NCI-H345 treated with DMSO at 0.1 percent for 48 hours (cell line): ENCODE results near the gene ABHD4.
"Not testable (repeated sequence)": the region's sequence is repeated elsewhere in the genome, so short reads cannot be mapped to it uniquely, and the experiment has no call there.

Experiments
- DNase-seq: peaks from one replicate; lab custom pipeline; 2025; ENCODE audit not compliant: unreplicated experiment; lab: John Stamatoyannopoulos, UW

Gene ABHD4

DNA sequence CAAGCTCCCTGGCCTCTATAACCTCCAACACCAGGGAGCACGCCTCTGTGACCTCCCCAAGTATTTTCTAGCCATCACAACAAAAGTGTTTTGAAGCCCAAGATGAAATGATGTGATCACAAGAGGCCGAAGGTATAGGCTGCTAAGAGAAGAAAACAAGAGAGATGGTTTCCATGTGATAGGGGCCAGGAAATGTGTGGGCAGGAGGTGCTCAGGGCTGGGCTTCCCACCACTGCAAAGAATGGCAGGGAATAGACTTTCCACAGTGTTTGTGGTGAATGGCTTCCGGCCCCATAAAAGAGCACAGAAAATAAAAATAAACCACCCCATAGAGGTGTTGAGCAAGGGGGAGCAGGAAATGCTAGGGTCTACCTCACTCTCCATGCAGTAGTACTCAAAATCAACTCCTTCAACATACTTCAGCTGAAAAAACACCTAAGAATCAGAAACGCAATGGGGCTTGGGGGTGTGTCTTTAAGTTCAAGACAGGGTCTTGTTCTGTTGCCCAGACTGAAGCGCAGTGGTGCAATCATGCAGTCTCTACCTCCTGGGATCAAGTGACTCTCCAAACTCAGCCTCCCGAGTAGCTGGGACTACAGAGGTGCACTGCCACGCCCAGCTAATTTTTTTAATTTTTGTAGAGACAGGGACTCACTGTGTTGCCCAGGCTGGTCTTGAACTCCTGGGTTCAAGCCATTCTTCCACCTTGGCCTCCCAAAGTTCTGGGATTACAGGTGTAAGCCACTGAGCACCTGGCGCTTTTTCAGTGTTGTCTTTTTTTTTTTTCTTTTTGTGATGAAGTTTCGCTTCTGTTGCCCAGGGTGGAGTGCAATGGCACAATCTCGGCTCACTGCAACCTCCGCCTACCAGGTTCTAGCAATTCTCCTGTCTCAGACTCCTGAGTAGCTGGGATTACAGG is 36.2 kb upstream of the ABHD4 start:
- no peak for DNase-seq

DNA sequence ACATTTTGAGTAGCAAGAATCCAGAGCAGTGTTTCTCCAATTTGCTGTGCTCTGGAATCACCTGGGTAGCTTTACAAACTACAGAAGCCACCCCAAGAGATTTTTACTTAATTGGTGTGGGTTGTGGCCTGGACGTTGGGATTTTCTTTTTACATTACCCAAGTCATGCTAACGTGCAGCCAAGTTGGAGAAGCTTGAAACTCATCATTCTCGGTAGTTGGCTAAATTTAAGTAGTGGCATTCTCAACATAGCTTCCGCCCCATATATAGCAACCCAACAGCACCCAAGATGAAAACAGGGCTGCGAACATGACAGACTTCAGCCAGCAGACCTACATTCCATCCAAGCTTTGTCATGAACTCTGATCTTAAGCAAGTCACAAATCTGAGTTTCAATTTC is 34.1 kb upstream of the ABHD4 start:
- DNase-seq: no peak

GRCh38 chr14:22564463-22564862 is 33.6 kb upstream of the ABHD4 start:
- no peak for DNase-seq

GRCh38 chr14:22565391-22565945 is 32.6 kb upstream of the ABHD4 start:
- DNase-seq: no peak

GRCh38 chr14:22566266-22566665 is 31.8 kb upstream of the ABHD4 start:
- not testable (repeated sequence) for DNase-seq

- no peak for DNase-seq
These were observed 31.3 kb upstream of the ABHD4 start for GRCh38 chr14:22566845-22567244.

DNA sequence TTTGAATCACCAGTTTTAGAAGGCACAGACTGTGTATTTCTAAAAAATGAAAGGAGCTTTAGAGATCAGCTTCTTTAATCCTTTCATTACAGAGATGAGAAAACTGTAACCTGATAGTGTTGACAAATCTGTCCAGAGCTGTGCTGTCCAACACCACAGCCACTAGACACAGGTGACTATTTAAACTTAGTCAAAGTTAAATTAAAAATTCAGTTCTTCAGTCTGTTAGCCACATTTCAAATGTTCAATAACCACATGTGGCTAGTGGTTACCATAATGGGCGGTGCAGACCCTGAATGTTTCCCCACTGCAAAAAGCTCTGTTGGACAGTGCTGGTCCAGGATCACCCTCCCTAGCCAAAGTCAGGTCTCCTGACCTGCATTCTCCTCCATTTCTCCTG is 30.7 kb upstream of the ABHD4 start:
- DNase-seq: no peak

- DNase-seq: no peak
These were observed 28.9 kb upstream of the ABHD4 start for GRCh38 chr14:22569106-22569736.

- DNase-seq: no peak
These were observed 28.4 kb upstream of the ABHD4 start for GRCh38 chr14:22569737-22570131.

GRCh38 chr14:22570132-22570949 is 27.8 kb upstream of the ABHD4 start:
- DNase-seq: peak; percentile 46

DNA sequence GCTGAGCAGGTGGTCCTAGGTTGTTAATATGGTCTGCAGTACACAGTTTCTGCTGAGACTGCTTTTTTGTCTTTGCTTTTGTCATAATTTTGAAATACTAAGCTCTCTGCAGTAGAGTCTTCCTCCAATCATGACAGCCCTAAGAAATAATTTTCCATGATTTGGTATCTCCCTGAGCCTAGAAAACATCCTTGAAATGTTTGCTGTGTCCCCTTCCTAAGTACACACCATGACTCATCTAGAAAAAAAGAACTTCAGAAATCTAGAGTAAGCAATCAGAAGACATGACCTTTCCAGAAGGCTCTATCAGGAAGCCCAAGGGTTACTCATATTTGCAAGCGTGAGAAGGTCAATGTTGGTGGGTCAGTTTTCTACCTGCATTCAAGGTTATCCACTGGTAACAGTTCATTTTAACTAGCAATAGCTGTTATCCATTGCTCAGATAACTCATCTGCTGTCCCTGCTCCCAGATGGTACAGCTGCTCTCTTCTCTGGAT is 25.5 kb upstream of the ABHD4 start:
- no peak for DNase-seq

GRCh38 chr14:22573804-22574203 is 24.3 kb upstream of the ABHD4 start:
- no peak for DNase-seq

- DNase-seq: no peak
These were observed 20.7 kb upstream of the ABHD4 start for GRCh38 chr14:22577334-22577908.

GRCh38 chr14:22579236-22579635 is 18.9 kb upstream of the ABHD4 start:
- DNase-seq: no peak

DNA sequence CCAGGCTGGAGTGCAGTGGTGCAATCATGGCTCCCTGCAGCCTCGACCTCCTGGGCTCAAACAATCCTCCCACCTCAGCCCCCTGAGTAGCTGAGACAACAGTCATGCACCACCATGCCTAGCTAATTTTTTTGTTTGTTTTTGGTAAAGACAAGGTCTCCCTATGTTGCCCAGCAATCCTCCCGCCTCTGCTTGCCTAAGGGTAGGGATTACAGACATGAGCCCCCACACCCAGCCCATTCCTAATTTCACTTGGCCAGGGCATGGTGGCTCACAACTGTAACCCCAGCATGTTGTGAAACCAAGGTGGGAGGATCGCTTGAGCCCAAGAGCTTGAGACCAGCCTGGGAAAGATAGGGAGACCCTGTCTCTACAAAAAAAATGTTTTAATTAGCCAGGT is 18.2 kb upstream of the ABHD4 start:
- no peak for DNase-seq

DNA sequence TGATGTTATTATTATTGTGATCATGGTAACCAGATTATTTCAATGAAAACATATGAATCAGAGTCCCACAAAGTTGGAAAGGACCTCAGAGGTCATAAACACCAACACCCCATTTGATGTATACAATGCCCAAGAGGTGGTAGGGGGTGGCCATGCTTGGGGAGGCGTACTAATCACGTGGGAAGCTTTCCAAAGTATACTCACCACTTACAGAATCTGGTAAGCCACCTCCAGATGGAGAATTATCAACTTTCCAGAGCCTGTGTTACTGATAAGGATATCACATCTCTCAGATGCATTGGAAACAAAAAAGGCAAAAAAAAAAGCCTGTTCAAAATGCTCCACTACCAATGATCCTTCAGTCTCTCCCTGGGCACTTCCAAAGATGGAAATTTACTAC is 17.5 kb upstream of the ABHD4 start:
- DNase-seq: no peak

GRCh38 chr14:22583994-22584393 is 14.1 kb upstream of the ABHD4 start:
- no peak for DNase-seq

DNA sequence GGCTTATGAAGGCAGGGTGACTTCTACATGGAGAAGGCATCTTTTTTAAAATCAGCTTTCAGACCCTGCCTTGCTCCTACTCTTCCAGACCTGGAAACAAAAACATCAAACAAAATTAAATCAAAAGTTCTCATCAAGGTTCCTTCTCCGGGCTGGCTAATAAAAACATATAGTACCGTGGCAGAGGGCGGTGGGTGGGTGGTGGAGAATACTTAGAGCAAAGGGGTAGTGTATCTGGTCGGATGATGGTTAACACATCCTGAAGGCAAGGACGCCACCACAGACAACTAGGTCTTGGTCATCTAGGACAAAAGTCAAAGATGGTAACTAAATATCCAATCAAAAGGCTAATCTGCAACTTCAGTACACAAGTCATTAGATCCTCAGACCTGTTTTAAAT is 10.9 kb upstream of the ABHD4 start:
- no peak for DNase-seq

- DNase-seq: not testable (repeated sequence)
These were observed 10.2 kb upstream of the ABHD4 start for GRCh38 chr14:22587677-22588422.

- no peak for DNase-seq
These were observed 9.5 kb upstream of the ABHD4 start for GRCh38 chr14:22588526-22589095.
